HG03066 (cell line): ENCODE results near the gene MIPOL1.

Experiments used
- ATAC-seq: cut with Tn5 transposase; IDR thresholded peaks from one replicate; pipeline ENCODE4 v1.9.1; 2021; ENCODE audit warnings: low read depth; ENCODE audit not compliant: unreplicated experiment

The MIPOL1 gene

DNA sequence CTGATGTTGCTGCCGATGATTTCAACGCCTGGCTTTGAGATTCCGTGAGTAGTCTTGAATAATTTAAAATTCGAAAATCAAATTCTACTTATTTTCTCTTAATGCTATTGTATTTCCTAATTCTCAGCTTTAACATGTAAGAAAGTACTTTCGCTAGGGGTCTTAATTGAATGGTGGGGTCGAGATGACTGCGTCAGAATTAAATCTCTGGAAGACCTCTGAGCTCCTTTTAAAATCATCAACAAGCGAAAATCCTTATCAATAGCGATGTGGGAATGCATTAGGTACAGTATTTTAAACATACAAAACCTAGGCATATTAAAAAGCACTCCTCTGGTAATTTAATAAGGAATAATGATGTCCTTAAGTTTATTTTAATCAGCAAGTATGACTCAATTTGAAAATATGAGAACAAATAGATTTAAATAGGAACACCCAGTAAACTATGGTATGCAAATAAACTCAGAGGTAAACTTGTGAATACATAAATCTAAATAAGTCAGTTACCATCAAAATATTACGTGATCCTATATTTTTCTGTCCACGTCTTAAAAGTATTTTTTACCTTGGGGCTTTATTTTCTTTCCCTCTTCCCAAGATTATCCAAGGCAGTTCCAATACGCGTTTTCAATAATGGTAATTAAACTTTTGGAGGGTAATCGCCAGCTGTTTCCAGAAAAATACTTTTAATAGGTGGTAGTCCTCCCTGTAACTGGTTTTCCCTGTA, 395.9 kb downstream of the MIPOL1 start:
- ATAC-seq: no peak

DNA sequence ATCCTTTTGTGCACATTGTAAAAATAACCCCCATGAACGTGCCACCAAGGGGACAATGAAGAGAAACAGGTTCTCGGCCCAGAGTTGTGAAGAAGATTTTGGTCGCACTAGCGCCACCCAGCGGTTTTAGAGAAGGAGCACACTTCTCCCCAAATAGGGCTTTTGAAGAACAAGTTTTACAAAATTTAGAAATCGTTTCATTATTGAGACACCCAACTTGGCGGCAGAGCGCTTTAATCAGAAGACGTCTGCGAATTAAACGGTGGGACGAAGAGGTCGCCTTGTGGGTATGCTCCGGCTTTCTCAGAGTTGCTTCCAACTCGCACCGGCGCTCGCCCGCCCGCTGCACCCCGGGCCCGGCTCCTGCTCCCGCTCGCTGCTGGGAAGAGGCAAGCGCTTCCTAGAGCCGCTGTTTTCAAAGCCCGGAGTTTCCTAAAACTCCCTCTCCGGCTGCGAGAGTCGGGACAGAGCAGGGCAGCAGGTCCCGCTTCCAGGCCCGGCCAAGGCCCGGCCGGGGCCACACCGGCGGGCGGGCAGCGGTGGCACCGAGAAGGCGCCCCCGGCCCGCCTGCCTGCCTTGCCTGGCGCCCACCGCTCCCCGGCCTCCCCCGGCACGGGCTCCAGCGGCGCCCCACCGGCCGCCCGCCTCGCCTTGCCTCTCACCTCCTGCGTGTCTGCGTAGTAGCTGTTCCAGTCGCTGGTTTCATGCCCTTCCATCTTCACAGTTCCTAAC, 396.7 kb downstream of the MIPOL1 start:
- no peak for ATAC-seq

- no peak for ATAC-seq
Measured at GRCh38 chr14:37594971-37595808, 397.5 kb downstream of the MIPOL1 start, which contains the start of the genes FOXA1 and TTC6. Gene FOXA1 (minus strand): TSS chr14:37595249. CDS start chr14:37594972, 277 bp downstream. Gene TTC6 (plus strand): TSS chr14:37595629. CDS start chr14:37622065, 26,436 bp downstream.

- peak; percentile 53 for ATAC-seq
Measured at GRCh38 chr14:37595809-37596621, 398.3 kb downstream of the MIPOL1 start.

GRCh38 chr14:37596790-37597472, 399.2 kb downstream of the MIPOL1 start:
- no peak for ATAC-seq

- ATAC-seq: no peak
Measured at GRCh38 chr14:37597538-37597913, 399.8 kb downstream of the MIPOL1 start.

DNA sequence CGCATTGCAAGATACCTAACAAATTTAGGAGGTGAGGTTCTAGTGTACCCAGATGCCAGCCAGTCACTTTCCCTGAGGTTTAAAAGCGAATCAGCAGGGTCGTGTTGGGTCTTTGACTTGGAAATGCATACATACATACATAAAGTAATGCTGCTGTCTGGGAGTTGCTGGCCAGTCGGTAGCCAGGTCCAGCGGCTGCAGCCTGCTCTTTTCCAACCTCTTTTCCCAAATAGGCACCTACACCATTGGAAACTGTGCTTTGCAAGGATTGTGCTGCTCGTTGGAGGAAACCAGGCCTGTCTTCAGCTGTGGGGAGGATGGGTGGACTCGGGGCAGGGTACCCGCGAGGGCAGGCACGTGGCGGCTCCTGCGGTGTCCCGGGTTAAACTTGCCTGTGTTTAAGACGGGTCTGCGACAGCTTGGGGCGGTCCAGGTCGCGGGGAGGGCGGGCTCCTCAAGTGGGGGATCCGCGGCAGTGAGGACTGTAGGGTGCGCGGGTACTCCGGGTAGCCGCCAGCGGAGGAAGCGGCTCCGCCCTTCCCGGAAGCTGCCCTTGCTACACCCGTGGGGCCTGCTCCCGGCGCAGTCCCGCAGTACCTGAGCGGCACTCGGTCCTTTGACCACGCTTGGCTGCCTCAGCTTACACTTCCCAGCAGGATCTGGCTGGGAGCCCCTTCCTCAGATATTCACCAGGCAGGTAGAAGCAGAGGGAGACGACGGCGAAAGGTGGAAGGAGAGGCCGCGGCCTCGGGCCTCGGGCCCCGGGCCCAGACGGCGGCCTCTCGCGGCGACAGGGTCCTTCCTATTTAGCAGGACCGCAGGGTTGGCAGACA, 400.4 kb downstream of the MIPOL1 start:
- ATAC-seq: no peak

DNA sequence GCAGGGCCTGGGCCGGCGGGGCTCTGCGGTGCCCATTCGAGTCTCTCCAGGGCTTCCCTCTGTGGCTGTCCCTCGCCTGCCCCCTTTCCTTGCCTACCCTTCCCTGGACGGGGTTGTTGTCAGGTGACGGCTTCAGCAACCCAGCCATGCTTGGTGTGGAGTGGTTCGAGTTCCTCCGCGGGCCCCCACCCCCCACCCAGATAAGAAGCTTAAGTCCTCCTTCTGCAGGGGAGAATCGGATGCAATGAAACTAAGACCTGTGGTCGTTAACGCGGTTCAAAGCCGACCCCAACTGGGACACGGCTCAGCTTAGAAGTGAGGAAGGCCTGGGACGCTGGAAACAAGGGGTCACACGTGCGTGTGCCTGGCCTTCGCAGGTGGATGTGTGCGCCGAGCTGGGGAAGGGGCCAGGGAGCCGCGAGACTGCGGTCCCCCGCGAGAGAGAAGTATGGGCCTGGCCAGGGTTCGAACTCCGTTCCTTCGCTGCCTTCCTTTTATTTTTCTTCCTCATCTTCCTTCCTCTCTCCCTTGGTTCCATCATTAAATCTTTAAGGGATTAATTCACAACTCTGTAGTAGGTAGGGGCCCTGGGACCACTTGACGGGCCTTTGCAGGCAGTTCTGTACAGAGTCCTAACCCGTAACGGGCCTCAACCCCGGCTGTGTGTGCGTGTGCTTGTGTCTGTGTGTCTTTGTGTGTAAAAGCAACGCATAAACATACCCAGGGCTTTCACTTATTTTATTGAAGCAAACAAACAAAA, 401.2 kb downstream of the MIPOL1 start:
- no peak for ATAC-seq

- ATAC-seq: no peak
Measured at GRCh38 chr14:37599507-37600368, 402.0 kb downstream of the MIPOL1 start.

DNA sequence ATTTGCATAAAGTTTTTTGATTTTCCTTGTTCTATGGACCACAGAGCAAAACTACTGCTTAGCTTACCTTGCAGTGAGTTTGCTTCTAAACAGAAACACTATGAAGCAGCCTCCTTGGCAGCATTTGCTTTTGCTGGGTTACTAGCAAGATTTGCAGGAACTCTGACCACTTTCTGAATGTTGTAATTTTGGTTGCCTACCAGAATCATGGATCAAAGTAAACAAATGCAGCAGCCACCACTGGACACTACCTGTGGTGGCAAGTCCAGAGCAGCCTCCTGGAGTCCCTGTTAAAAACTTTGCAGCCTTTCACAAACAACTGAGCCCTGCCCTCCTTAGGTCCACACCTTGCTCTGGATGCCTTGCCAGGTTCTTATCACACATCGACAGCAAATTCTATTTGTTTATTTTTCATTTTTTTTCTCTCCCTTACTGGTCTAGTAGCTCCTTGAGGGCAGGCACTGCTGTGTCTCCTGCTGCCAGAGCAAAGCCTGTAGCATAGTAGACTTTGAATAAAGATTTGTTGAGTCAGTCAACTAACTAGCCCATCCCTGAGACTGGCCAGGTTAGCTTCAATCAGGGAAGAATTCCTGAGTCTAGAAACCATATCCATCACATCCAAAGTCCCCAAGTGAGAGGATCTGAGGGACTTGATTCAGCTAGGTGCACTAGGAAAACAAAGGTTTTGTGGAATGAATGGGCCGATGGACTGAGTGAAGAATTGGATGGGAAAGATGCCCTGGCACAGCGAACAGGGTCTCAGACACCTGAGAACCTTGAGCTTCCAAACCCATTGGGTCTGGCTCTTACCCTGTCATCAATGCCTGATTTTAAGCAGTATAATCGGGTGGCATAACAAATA, 403.4 kb downstream of the MIPOL1 start:
- ATAC-seq: no peak

GRCh38 chr14:37601865-37602264, 404.1 kb downstream of the MIPOL1 start:
- ATAC-seq: no peak
